HG03575 (cell line): Measurements from ENCODE around the gene RRP1B.

Experiments
- ATAC-seq: cut with Tn5 transposase; IDR thresholded peaks from one replicate; pipeline ENCODE4 v1.9.1; 2021; ENCODE audit not compliant: unreplicated experiment, insufficient number of reproducible peaks, low FRiP score; ENCODE audit errors: extremely low read depth

The RRP1B gene

DNA sequence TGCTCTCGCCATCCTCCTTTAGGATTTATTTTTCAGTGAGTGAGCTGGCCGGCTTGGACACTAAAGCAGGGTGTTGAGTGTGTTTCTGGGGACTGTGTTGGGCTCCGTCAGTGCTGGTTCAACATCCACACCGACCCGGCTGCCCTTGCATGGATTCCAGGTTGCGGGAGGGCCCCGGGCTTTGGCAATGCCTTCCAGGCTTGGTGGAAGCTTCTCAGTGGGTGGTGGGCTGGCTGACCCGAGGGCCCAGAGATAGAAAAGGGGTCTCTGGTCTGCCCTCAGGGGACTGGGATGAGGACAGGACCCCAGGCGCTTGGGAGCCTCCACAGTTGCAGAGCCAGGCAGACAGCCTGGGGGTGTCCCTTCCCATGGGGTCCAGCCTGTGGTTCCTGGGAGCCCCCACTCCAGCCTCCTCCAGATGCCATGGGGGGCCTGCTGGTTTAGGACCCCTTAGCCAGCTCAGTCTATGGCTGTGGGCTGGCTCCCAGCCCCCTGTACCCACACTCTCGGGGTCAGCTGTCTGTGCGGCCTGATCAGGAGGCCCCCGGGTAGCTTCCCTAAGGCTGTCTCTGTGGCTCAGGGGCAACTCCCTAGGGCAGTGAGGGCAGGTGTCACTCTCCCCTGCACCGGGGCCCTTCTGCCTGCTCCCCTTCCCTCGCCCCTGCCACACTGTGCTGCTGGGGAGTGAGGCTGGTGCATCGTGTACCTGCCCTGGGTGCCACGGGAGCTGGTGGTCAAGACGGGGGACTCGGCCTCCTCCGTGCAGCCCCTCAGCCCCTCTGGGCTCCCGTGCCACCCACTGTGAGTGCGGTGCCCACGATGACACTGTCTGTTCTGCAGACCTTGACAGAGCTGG lies 76.1 kb downstream of the RRP1B start:
- no peak for ATAC-seq

GRCh38 chr21:43736224-43736883 lies 77.0 kb downstream of the RRP1B start:
- ATAC-seq = no peak

GRCh38 chr21:43737158-43737950 lies 78.0 kb downstream of the RRP1B start:
- no peak for ATAC-seq

GRCh38 chr21:43739621-43740435 lies 80.5 kb downstream of the RRP1B start:
- ATAC-seq = no peak

DNA sequence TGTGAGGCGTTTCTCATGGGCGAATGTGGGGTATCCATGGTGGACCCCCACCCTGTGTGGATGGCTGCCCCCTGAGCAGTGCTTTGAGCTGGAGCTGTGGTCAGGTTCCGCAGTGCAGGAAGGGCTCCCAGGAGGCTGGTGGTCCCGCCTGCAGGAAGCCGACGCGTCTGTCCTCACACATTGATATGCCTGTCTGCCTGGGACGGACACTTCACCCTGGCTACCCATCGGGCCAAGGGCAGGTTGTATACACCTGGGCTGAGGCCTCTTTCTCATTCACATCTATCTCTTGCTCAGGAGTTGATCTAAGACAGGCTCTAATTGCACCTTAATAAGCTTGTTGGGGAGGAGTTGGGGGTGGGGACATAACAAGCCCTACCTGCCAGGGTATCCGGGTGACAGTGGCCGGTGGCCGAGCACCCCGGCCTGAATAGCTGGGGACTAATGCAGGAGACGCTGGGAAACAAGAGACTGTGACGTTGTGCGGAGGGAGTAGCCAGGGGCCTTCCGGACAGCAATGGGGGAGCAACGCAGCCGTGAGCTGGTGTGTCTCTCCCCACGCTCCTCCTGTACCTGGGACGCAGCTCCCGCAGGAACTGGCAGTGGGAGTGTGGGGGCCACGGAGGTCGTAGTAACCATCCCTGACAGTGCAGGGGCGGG lies 81.3 kb downstream of the RRP1B start:
- no peak for ATAC-seq

- no peak for ATAC-seq
Measured at GRCh38 chr21:43741423-43742096, 82.2 kb downstream of the RRP1B start.

DNA sequence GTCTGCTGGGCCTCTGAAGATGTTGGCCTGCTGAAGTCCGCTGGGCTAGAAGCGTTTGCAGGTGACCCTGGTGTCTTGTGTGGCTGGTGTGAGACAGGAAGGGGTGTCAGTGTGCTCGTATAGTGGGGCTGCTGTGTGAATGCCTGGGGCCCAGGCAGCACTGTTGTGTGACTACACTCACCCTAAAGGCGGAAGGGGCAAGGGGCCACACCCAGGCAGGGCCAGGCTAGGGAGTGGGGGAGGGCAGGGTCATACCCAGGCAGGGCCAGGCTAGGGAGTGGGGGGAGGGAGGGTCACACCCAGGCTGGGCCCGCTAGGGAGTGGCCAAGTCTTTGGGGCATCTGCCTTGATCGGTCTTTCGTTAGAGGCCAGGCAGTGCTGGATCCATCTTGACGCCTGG lies 84.6 kb downstream of the RRP1B start:
- ATAC-seq = no peak

DNA sequence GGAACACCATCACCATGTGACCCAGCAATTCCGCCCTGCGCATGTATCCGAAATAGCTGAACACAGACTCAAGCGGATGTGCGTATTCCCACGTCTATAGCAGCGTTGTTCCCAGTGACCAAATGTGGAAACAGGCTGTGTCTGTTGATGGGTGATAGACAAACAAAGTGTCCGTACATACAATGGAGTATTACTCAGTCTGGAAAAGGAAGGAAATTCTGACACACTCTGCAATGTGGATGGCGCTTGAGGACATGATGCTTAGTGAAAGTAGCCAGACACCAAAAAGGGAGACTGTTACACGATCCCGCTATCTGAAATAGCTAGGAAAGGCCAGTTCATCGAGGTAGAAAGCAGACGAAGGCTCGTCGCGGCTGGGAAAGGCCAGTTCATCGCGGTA lies 85.4 kb downstream of the RRP1B start:
- no peak for ATAC-seq
